CD4-positive, CD25-positive, alpha-beta regulatory T cell (primary cell): ENCODE measurements around the gene ADORA3. TPM values are rescaled to one million over a fixed set of nuclear protein-coding genes. Genes with fewer than 3 reads are reported as not detected.

ENCODE experiments used
- ATAC-seq, 2 donors: fragments of 150-1000 bp; cut with Tn5 transposase; one replicate each; pipeline ENCODE4 v1.10.0; 2021; ENCODE audit warnings: low read depth in 2 of 2, moderate number of reproducible peaks in 2 of 2, moderate library complexity in 1 of 2
- DNase-seq, 3 donors: peaks; one replicate each; pipeline versions ENCODE4 v3.0.0 to v3.0.0-alpha.2; 2012 to 2022; ENCODE audit warnings: mixed read lengths in 1 of 3
- H3K27ac ChIP-seq: one replicate; pipeline ENCODE4 v1.7.0; 2013; ENCODE audit warnings: mild to moderate bottlenecking, low read length; ENCODE audit not compliant: insufficient read depth, poor library complexity, severe bottlenecking
- H3K27me3 ChIP-seq: one replicate; pipeline ENCODE4 v1.7.0; 2013; ENCODE audit warnings: low read length; ENCODE audit not compliant: control insufficient read depth, insufficient read depth
- H3K36me3 ChIP-seq: one replicate; pipeline ENCODE4 v1.7.0; 2013; ENCODE audit warnings: mild to moderate bottlenecking, low read length, moderate library complexity; ENCODE audit not compliant: control insufficient read depth, insufficient read depth
- H3K4me1 ChIP-seq: 2 replicates; pipeline ENCODE4 v1.7.0; 2013; ENCODE audit warnings: mild to moderate bottlenecking, low read length; ENCODE audit not compliant: insufficient read depth, control insufficient read depth, poor library complexity, severe bottlenecking
- H3K4me3 ChIP-seq: one replicate; pipeline ENCODE4 v1.7.0; 2013; ENCODE audit warnings: low read depth, mild to moderate bottlenecking, low read length, moderate library complexity
- H3K9me3 ChIP-seq, 2 experiments: 1 replicate in 1 of 2; 2 replicates in 1 of 2; pipeline ENCODE4 v1.7.0; 2013; ENCODE audit warnings: low read length in 2 of 2, mild to moderate bottlenecking in 1 of 2, moderate library complexity in 1 of 2; ENCODE audit not compliant: control insufficient read depth in 2 of 2
- H3K27ac Mint-ChIP-seq, 3 donors: one replicate each; pipeline ENCODE4 v1.8.0; 2020 to 2022; ENCODE audit warnings: mild to moderate bottlenecking in 3 of 3, mixed read lengths in 3 of 3, moderate library complexity in 2 of 3
- H3K27me3 Mint-ChIP-seq: one replicate; pipeline ENCODE4 v1.8.0; 2022; ENCODE audit warnings: mild to moderate bottlenecking, mixed read lengths
- H3K36me3 Mint-ChIP-seq: one replicate; pipeline ENCODE4 v1.8.0; 2020; ENCODE audit warnings: mixed read lengths
- H3K4me1 Mint-ChIP-seq, 4 donors: one replicate each; pipeline ENCODE4 v1.8.0; 2020 to 2022; ENCODE audit warnings: mixed read lengths in 4 of 4, mild to moderate bottlenecking in 1 of 4
- H3K4me3 Mint-ChIP-seq, 4 donors: one replicate each; pipeline ENCODE4 v1.8.0; 2020 to 2022; ENCODE audit warnings: mild to moderate bottlenecking in 4 of 4, mixed read lengths in 4 of 4, moderate library complexity in 3 of 4
- H3K9me3 Mint-ChIP-seq, 7 donors: one replicate each; pipeline ENCODE4 v1.8.0; 2020 to 2022; ENCODE audit warnings: mixed read lengths in 7 of 7, mild to moderate bottlenecking in 3 of 7, moderate library complexity in 2 of 7
- polyA plus RNA-seq, 4 donors: library from polyadenylated mRNA; unstranded; fragments of 300-500 nt; fragmentation: Illumina TruSeq; gene quantifications; one replicate each; pipeline ENCODE4 v1.2.3, GENCODE V29; 2021
- total RNA-seq: library from RNA; stranded (reverse); gene quantifications from one replicate; pipeline ENCODE4 v1.2.3, GENCODE V29; 2022

The ADORA3 gene
- total and polyA plus RNA-seq, 5 donors from 2014 or later = not detected

- no peaks in the 10 kb centered on the region for H3K9me3 Mint-ChIP-seq
- H3K4me1 ChIP-seq = peaks cover 77% of the 10 kb centered on the region
- peak overlapping the region; percentile 74 to 94 (median 86) for H3K27ac Mint-ChIP-seq
- H3K27ac ChIP-seq = peak overlapping the region; percentile 62
- H3K4me3 ChIP-seq = no peak overlapping the region
- H3K27me3 Mint-ChIP-seq = no peaks in the 10 kb centered on the region
- peak overlapping the region in 2 of 4 donors; percentile 7 to 59 for H3K4me3 Mint-ChIP-seq
- H3K9me3 ChIP-seq = no peaks in the 10 kb centered on the region
- DNase-seq (no peak), ATAC-seq (no peak)
- no peaks in the 10 kb centered on the region for H3K27me3 ChIP-seq
- H3K4me1 Mint-ChIP-seq = peaks cover 11 to 63% (median 42%) of the 10 kb centered on the region in 4 donors
- H3K36me3 Mint-ChIP-seq = no peaks in the 10 kb centered on the region
- no peaks in the 10 kb centered on the region for H3K36me3 ChIP-seq
Observed at GRCh38 chr1:111506561-111506960, 3.1 kb upstream of the ADORA3 start.

DNA sequence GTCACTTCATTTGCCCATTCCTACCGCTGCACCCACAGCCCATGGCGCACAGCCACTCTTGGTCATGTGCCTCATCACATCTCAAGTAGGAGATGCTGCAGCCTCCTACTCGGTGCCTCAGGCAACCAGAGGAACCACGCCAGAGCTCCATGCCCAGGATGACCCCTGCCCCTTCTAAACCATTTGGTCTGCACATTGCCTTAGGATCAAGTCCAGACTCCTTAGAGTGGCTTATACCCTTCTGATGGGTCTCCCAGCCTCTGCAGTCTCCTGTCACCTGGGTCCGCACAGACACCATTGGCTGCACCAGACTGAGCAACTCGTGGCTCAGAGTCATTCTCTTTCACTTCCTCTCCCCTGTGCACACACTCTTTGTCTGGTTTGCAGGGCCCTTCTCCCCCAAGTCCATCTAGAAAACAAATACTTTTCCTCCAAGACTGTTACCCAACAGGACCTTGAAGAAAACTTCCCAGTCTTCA is 2.2 kb upstream of the ADORA3 start:
- H3K4me3 ChIP-seq = no peak overlapping the region
- no peaks in the 10 kb centered on the region for H3K27me3 ChIP-seq
- Mint-ChIP-seq H3K9me3 (no peaks in the 10 kb centered on the region), H3K36me3 (no peaks in the 10 kb centered on the region), H3K27me3 (no peaks in the 10 kb centered on the region), H3K4me3 (peak overlapping the region; percentile 7 to 51 (median 31)), H3K4me1 (peaks cover 17 to 70% (median 44%) of the 10 kb centered on the region in 4 donors), H3K27ac (peak overlapping the region; percentile 74 to 94 (median 86))
- DNase-seq = peak in 1 of 3 donors; percentile 55
- peak; percentile 27 to 34 for ATAC-seq
- H3K27ac ChIP-seq = peak overlapping the region; percentile 62
- H3K9me3 ChIP-seq = no peaks in the 10 kb centered on the region
- no peaks in the 10 kb centered on the region for H3K36me3 ChIP-seq
- H3K4me1 ChIP-seq = peaks cover 68% of the 10 kb centered on the region

DNA sequence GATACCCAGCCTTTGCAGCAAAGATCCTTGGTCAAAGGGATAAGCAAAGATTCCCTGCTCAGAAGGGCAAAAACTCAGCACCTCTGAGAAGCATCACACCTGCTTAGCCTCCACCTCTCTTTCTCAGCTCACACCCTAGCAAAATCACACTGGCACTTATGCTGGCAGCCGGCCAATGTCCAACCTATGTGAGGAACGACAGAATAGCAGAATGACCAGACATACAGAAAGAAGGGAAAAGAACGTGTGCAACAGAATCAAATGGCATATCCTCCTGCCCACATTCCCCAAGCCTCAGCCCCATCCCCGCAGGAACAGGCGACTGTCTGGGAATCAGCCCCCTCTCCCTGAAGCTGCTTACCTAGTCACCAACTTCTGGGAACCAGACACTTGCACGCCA is 664 bp upstream of the ADORA3 start:
- Mint-ChIP-seq H3K4me1 (peaks cover 17 to 69% (median 46%) of the 10 kb centered on the region in 4 donors), H3K27ac (peak overlapping the region in 2 of 3 donors; percentile 74 to 86), H3K9me3 (peaks cover 0 to 2% (median 0%) of the 10 kb centered on the region in 7 donors), H3K27me3 (no peaks in the 10 kb centered on the region), H3K36me3 (no peaks in the 10 kb centered on the region), H3K4me3 (no peak overlapping the region)
- H3K4me3 ChIP-seq = peak overlapping the region; percentile 5
- ATAC-seq = no peak
- DNase-seq = no peak
- H3K9me3 ChIP-seq = no peaks in the 10 kb centered on the region
- H3K27ac ChIP-seq = no peak overlapping the region
- H3K36me3 ChIP-seq = no peaks in the 10 kb centered on the region
- H3K4me1 ChIP-seq = peaks cover 59% of the 10 kb centered on the region
- no peaks in the 10 kb centered on the region for H3K27me3 ChIP-seq

DNA sequence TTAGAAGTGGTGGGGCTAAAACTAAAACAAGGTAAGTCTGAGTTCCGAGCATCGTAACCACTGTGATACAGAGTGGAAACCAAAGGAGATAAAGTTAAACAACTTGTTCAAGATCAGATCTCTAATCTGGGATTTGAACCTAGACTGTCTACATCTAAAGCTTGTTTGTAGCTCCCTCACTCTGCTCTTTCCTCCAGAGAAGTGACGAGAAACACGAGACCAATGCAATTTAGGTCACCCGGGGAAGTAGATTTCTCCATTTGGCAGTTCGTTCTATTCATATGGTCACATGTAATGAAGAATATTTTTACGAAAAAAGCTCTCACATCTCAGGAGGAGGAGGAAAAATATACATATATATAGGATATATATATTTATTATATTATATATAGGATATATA is 1.8 kb downstream of the ADORA3 start:
- H3K4me1 ChIP-seq = peaks cover 37% of the 10 kb centered on the region
- no peak overlapping the region for H3K27ac Mint-ChIP-seq
- no peaks in the 10 kb centered on the region for H3K36me3 ChIP-seq
- peaks cover 0 to 6% (median 1%) of the 10 kb centered on the region in 7 donors for H3K9me3 Mint-ChIP-seq
- DNase-seq (no peak), ATAC-seq (no peak)
- no peaks in the 10 kb centered on the region for H3K9me3 ChIP-seq
- no peaks in the 10 kb centered on the region for H3K36me3 Mint-ChIP-seq
- no peak overlapping the region for H3K27ac ChIP-seq
- peaks cover under 1% of the 10 kb centered on the region for H3K27me3 Mint-ChIP-seq
- H3K4me3 ChIP-seq = no peak overlapping the region
- no peaks in the 10 kb centered on the region for H3K27me3 ChIP-seq
- peaks cover 12 to 51% (median 36%) of the 10 kb centered on the region in 4 donors for H3K4me1 Mint-ChIP-seq
- H3K4me3 Mint-ChIP-seq = no peak overlapping the region

DNA sequence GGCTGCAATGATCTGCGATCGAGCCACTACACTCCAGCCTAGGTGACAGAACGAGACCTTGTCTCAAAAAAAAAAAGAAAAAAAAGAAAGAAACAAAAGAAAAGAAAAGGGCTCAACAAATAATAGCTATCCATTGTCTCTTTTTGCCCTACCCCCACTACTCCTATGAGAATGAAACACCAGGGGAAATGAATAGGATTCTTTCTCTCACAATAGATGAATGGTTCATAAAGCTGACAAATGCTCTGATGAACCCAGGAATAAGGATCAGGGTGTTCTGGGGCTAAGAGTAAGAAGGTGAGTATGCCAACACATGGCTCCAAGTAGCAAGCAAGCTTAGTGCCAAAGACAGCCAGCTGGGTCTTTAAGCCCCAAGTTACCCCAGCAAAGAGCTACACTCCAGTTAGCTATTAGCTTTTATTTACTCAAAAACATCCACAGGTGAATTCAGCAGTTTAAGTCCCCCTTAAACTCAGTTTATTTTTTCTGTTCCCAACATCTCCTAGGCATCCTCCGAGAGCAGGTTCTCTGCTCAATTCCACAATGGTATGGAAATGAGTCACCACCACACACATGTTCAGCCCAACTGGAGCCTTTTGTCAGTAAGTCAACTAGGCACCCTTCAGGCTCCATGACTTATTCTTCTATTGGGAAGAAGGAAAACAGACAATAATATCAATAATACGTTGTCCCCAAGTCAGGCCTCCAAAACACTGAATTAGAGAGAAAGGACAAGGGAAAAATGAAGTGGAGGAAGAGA is 4.2 kb downstream of the ADORA3 start:
- Mint-ChIP-seq H3K36me3 (no peaks in the 10 kb centered on the region), H3K4me1 (peaks cover 12 to 27% (median 15%) of the 10 kb centered on the region in 4 donors), H3K27ac (peak overlapping the region in 1 of 3 donors; percentile 85), H3K27me3 (peaks cover 9% of the 10 kb centered on the region), H3K9me3 (peaks cover 0 to 11% (median 5%) of the 10 kb centered on the region in 7 donors), H3K4me3 (no peak overlapping the region)
- peaks cover 15% of the 10 kb centered on the region for H3K4me1 ChIP-seq
- no peak overlapping the region for H3K4me3 ChIP-seq
- no peak overlapping the region for H3K27ac ChIP-seq
- no peaks in the 10 kb centered on the region for H3K36me3 ChIP-seq
- no peaks in the 10 kb centered on the region for H3K9me3 ChIP-seq
- ATAC-seq (no peak), DNase-seq (no peak)
- H3K27me3 ChIP-seq = no peaks in the 10 kb centered on the region

DNA sequence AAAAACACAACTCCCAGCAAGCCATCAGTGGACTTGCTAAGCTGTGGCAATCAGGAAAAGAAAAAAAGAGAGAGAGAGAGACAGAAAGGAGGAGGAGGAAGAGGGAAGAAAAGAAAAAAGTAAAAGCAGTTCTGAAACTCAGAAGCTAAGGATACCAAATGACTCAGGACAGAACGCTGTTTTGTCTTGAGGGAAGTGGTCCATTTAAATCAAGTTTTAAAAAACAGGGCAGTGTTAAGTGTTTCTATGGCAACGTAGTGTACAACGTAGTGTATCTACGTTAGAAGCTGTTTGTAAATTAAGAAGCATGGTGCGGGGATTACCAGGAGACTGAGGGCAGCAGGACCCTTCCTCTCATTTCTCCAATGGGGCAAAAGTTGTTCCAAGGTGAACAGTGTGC is 5.8 kb downstream of the ADORA3 start:
- Histone ChIP-seq H3K4me1 (no peaks in the 10 kb centered on the region), H3K4me3 (no peak overlapping the region), H3K27me3 (no peaks in the 10 kb centered on the region), H3K9me3 (no peaks in the 10 kb centered on the region), H3K36me3 (no peaks in the 10 kb centered on the region), H3K27ac (no peak overlapping the region)
- DNase-seq = no peak
- no peak for ATAC-seq
- peaks cover 5 to 10% (median 7%) of the 10 kb centered on the region in 4 donors for H3K4me1 Mint-ChIP-seq
- peak overlapping the region in 1 of 3 donors; percentile 7 for H3K27ac Mint-ChIP-seq
- peaks cover 0 to 11% (median 5%) of the 10 kb centered on the region in 7 donors for H3K9me3 Mint-ChIP-seq
- no peak overlapping the region for H3K4me3 Mint-ChIP-seq
- H3K36me3 Mint-ChIP-seq = no peaks in the 10 kb centered on the region
- H3K27me3 Mint-ChIP-seq = peaks cover 14% of the 10 kb centered on the region

- peaks cover 14% of the 10 kb centered on the region for H3K27me3 Mint-ChIP-seq
- ATAC-seq = no peak
- Histone ChIP-seq H3K4me3 (no peak overlapping the region), H3K27ac (no peak overlapping the region), H3K27me3 (no peaks in the 10 kb centered on the region), H3K9me3 (no peaks in the 10 kb centered on the region), H3K36me3 (no peaks in the 10 kb centered on the region), H3K4me1 (no peaks in the 10 kb centered on the region)
- peaks cover 5 to 8% (median 5%) of the 10 kb centered on the region in 4 donors for H3K4me1 Mint-ChIP-seq
- H3K9me3 Mint-ChIP-seq = peaks cover 0 to 11% (median 5%) of the 10 kb centered on the region in 7 donors
- no peaks in the 10 kb centered on the region for H3K36me3 Mint-ChIP-seq
- H3K4me3 Mint-ChIP-seq = no peak overlapping the region
- DNase-seq = no peak
- no peak overlapping the region for H3K27ac Mint-ChIP-seq
Observed at GRCh38 chr1:111496398-111496797, 7.0 kb downstream of the ADORA3 start.
